Measurements from ENCODE around the gene CLCN3. TPM values are rescaled to one million over a fixed set of nuclear protein-coding genes. Genes with fewer than 3 reads are reported as not detected.

Gene CLCN3
- total and polyA plus RNA-seq, 4 donors = 9.5 to 58.6 (median 22.5) TPM

- H3K27ac ChIP-seq (ENCODE audit: low read depth in 1 of 2, low read length in 2 of 2) = no peak overlapping the region
- H3K27me3 ChIP-seq (ENCODE audit: control insufficient read depth in 4 of 4, insufficient read depth in 4 of 4, low read length in 3 of 4) = no peaks in the 10 kb centered on the region
- no peak for DNase-seq (ENCODE audit: low spot score)
- WGBS = 96% methylated on average over 5 of the region's 5 CpGs
- peaks cover 5 to 24% (median 11%) of the 10 kb centered on the region in 4 donors for H3K4me1 ChIP-seq (ENCODE audit: control insufficient read depth in 4 of 4, insufficient read depth in 4 of 4, low read length in 3 of 4)
- TF ChIP-seq RAD21 (IDR thresholded peaks at IDR 0.05) = no peak
- TF ChIP-seq JUND (IDR thresholded peaks at IDR 0.05) = no peak
- no peak for TF ChIP-seq HNF4A (conservative IDR thresholded peaks at IDR 0.05)
- no peak for TF ChIP-seq TAF1 (conservative IDR thresholded peaks at IDR 0.05)
- no peak for TF ChIP-seq NR2F2 (IDR thresholded peaks at IDR 0.05)
- no peak for TF ChIP-seq FOXA1 (IDR thresholded peaks at IDR 0.05)
- no peak for TF ChIP-seq YY1 (IDR thresholded peaks at IDR 0.05)
- no peak for TF ChIP-seq CTCF (IDR thresholded peaks at IDR 0.05; ENCODE audit: low read depth, low read length, missing input control)
- TF ChIP-seq ATF3 (IDR thresholded peaks at IDR 0.05) = no peak
- no peak for TF ChIP-seq REST (IDR thresholded peaks at IDR 0.05)
- TF ChIP-seq ZBTB33 (IDR thresholded peaks at IDR 0.05) = no peak
- TF ChIP-seq FOXA2 (IDR thresholded peaks at IDR 0.05) = no peak
- no peak for TF ChIP-seq GABPA (IDR thresholded peaks at IDR 0.05 in 1 of 2, conservative IDR thresholded peaks at IDR 0.05 in 1 of 2)
- TF ChIP-seq EGR1 (IDR thresholded peaks at IDR 0.05; ENCODE audit: low read depth in 2 of 2) = no peak
- TF ChIP-seq RXRA (IDR thresholded peaks at IDR 0.05) = no peak
- no peak for TF ChIP-seq MAX (IDR thresholded peaks at IDR 0.05)
- no peak for TF ChIP-seq HNF4G (IDR thresholded peaks at IDR 0.05)
- no peak for TF ChIP-seq SP1 (IDR thresholded peaks at IDR 0.05)
- H3K36me3 ChIP-seq (ENCODE audit: control insufficient read depth in 4 of 4, insufficient read depth in 3 of 4, low read depth in 1 of 4, low read length in 3 of 4) = no peaks in the 10 kb centered on the region
- H3K4me3 ChIP-seq (ENCODE audit: low read depth in 1 of 3, low read length in 3 of 3) = no peak overlapping the region
- no peaks in the 10 kb centered on the region for H3K9me3 ChIP-seq (ENCODE audit: control insufficient read depth in 4 of 4, low read length in 3 of 4)
- no peak overlapping the region for H3K9ac ChIP-seq (ENCODE audit: low read depth in 1 of 2, low read length in 2 of 2)
Measured at GRCh38 chr4:169625886-169626285, 5.5 kb downstream of the CLCN3 start.
